WTC11 (cell line): Measurements from ENCODE around the gene TRA2A. TPM values are rescaled to one million over a fixed set of nuclear protein-coding genes. Genes with fewer than 3 reads are reported as not detected.
A peak's percentile ranks its signal among the peaks of the same experiment; 100 is the strongest.

ENCODE experiments used
- ATAC-seq: fragments of 200-7000 bp; cut with Tn5 transposase; 2 replicates; pipeline ENCODE4 v1.10.0; 2021; ENCODE audit warnings: mild to moderate bottlenecking, moderate library complexity
- CTCF ChIA-PET: fragments of 300-600 bp; sonication (Branson Sonifier 250); formaldehyde crosslinking; loops from one replicate; lab custom pipeline; 2021; ENCODE audit warnings: antibody characterized with exemption; lab: Charles Lee
- POLR2A ChIA-PET: fragments of 350-600 bp; sonication (Branson Sonifier 250); formaldehyde crosslinking; loops from one replicate; lab custom pipeline; 2021; ENCODE audit warnings: antibody characterized with exemption; lab: Charles Lee
- DNase-seq: peaks from one replicate; pipeline ENCODE4 v3.0.0; 2021; ENCODE audit warnings: low spot score
- H3K27ac Mint-ChIP-seq: 2 replicates; pipeline ENCODE4 v1.8.0; 2021; ENCODE audit warnings: mixed read lengths
- H3K27me3 Mint-ChIP-seq: 2 replicates; pipeline ENCODE4 v1.8.0; 2021; ENCODE audit warnings: low read depth, mild to moderate bottlenecking, moderate library complexity, mixed read lengths
- H3K36me3 Mint-ChIP-seq: 2 replicates; pipeline ENCODE4 v1.8.0; 2021; ENCODE audit warnings: mixed read lengths
- H3K4me1 Mint-ChIP-seq: 2 replicates; pipeline ENCODE4 v1.8.0; 2022; ENCODE audit warnings: mixed read lengths
- H3K4me3 Mint-ChIP-seq: 2 replicates; pipeline ENCODE4 v1.8.0; 2021; ENCODE audit warnings: mild to moderate bottlenecking, moderate library complexity, mixed read lengths
- H3K9me3 Mint-ChIP-seq: 2 replicates; pipeline ENCODE4 v1.8.0; 2021; ENCODE audit warnings: mixed read lengths
- ATF3 ChIP-seq: sonication (generic); formaldehyde crosslinking; conservative IDR thresholded peaks from 2 replicates; pipeline ENCODE4 v1.8.1; 2022; ENCODE audit warnings: mild to moderate bottlenecking, missing genetic modification reagents
- CREB1 ChIP-seq: sonication (generic); formaldehyde crosslinking; IDR thresholded peaks from 2 replicates; pipeline ENCODE4 v1.8.0; 2023; ENCODE audit warnings: mild to moderate bottlenecking, missing genetic modification reagents
- ELF4 ChIP-seq: sonication (generic); formaldehyde crosslinking; IDR thresholded peaks from 2 replicates; pipeline ENCODE4 v1.8.1; 2022; ENCODE audit warnings: low read depth, mild to moderate bottlenecking, moderate library complexity, missing genetic modification reagents
- EMX1 ChIP-seq: fragments of 250-450 bp; sonication (Bioruptor Pico); IDR thresholded peaks from 2 replicates; pipeline ENCODE4 v1.8.0; 2021; ENCODE audit warnings: mild to moderate bottlenecking
- MXD4 ChIP-seq: fragments of 250-450 bp; sonication (Bioruptor Pico); IDR thresholded peaks from 2 replicates; pipeline ENCODE4 v1.8.0; 2021; ENCODE audit warnings: mild to moderate bottlenecking, moderate library complexity, borderline replicate concordance
- NFATC4 ChIP-seq: fragments of 250-450 bp; sonication (Bioruptor Pico); IDR thresholded peaks from 2 replicates; pipeline ENCODE4 v1.9.0; 2021; ENCODE audit warnings: mild to moderate bottlenecking
- NFYB ChIP-seq: sonication (generic); formaldehyde crosslinking; conservative IDR thresholded peaks from 2 replicates; pipeline ENCODE4 v1.8.0; 2022; ENCODE audit warnings: low read depth, missing genetic modification reagents
- STAT6 ChIP-seq: sonication (generic); formaldehyde crosslinking; conservative IDR thresholded peaks from 2 replicates; pipeline ENCODE4 v1.8.1; 2023; ENCODE audit warnings: mild to moderate bottlenecking, low read depth, missing genetic modification reagents, moderate library complexity
- USF1 ChIP-seq: sonication (generic); formaldehyde crosslinking; IDR thresholded peaks from 2 replicates; pipeline ENCODE4 v1.8.0; 2022; ENCODE audit warnings: mild to moderate bottlenecking, missing genetic modification reagents
- ZNF317 ChIP-seq: sonication (generic); formaldehyde crosslinking; IDR thresholded peaks from 2 replicates; pipeline ENCODE4 v1.8.1; 2023; ENCODE audit warnings: low read depth, mild to moderate bottlenecking, moderate library complexity, missing genetic modification reagents, borderline replicate concordance
- total RNA-seq: library from RNA; stranded (reverse); gene quantifications from 3 replicates; pipeline ENCODE4 v1.2.3, GENCODE V29; 2021
- TF ChIP-seq, protein P1 (sequence below): fragments of 200-600 bp; IDR thresholded peaks from 2 replicates; pipeline ENCODE4 v1.8.0; 2022; ENCODE audit warnings: antibody characterized with exemption
- TF ChIP-seq, protein P2 (sequence below): sonication (generic); formaldehyde crosslinking; IDR thresholded peaks from 2 replicates; pipeline ENCODE4 v1.8.0; 2023; ENCODE audit warnings: missing genetic modification reagents, mild to moderate bottlenecking, borderline replicate concordance
- TF ChIP-seq, protein P3 (sequence below): sonication (generic); formaldehyde crosslinking; IDR thresholded peaks from 2 replicates; pipeline ENCODE4 v1.8.1; 2022; ENCODE audit warnings: low read depth, missing genetic modification reagents, borderline replicate concordance

The TRA2A gene
- total RNA-seq, 1 experiment from 2014 or later, result 110 TPM

- TF ChIP-seq NFYB (CRISPR knock-in tag) (no peak), MXD4 (CRISPR knock-in tag) (no peak), ELF4 (CRISPR knock-in tag) (no peak)
Measured at GRCh38 chr7:23524473-23524872, 7.3 kb downstream of the TRA2A start (continued).

- ATAC-seq, result no peak
- no peak for DNase-seq
- TF ChIP-seq NFATC4 (CRISPR knock-in tag) (no peak), CREB1 (CRISPR knock-in tag) (no peak)
- Mint-ChIP-seq H3K4me3 (no peak overlapping the region), H3K4me1 (peaks cover 54% of the 10 kb centered on the region), H3K27ac (no peak overlapping the region; the same call in 1 of the 2 replicates), H3K36me3 (peaks cover 38% of the 10 kb centered on the region), H3K27me3 (no peaks in the 10 kb centered on the region), H3K9me3 (no peaks in the 10 kb centered on the region)
- ChIA-PET POLR2A (interaction anchor here (0.5 kb wide), 1 partner anchor 176 kb away, joined by 3 read pairs; no protein-coding TSS in a partner anchor), CTCF (interaction anchor here (1.1 to 1.3 kb wide), 2 partner anchors 165 to 251 kb away, joined by 3 to 4 read pairs; no protein-coding TSS in a partner anchor)
Measured at GRCh38 chr7:23523486-23524075, 8.2 kb downstream of the TRA2A start.

GRCh38 chr7:23520582-23520981 is 11.2 kb downstream of the TRA2A start:
- DNase-seq (peak; percentile 34), ATAC-seq (no peak)
- TF ChIP-seq ATF3 (CRISPR knock-in tag), result no peak
- H3K27me3 Mint-ChIP-seq, result no peaks in the 10 kb centered on the region
- H3K9me3 Mint-ChIP-seq, result peaks cover 5% of the 10 kb centered on the region
- H3K27ac Mint-ChIP-seq, result no peak overlapping the region
- no peak overlapping the region for H3K4me3 Mint-ChIP-seq
- peaks cover 30% of the 10 kb centered on the region for H3K4me1 Mint-ChIP-seq
- CTCF ChIA-PET, result interaction anchor here (0.6 to 1.5 kb wide), 12 partner anchors 8 to 341 kb away, joined by 3 to 7 read pairs (median 4); no protein-coding TSS in a partner anchor
- POLR2A ChIA-PET, result interaction anchor here (1.0 kb wide), 1 partner anchor 51 kb away, joined by 3 read pairs; the partner anchor contains the start of gene IGF2BP3
- peaks cover 68% of the 10 kb centered on the region for H3K36me3 Mint-ChIP-seq

GRCh38 chr7:23514755-23515154 is 17.0 kb downstream of the TRA2A start:
- Mint-ChIP-seq H3K4me1 (peaks cover 6% of the 10 kb centered on the region; the same call in 1 of the 2 replicates), H3K27ac (peak overlapping the region; percentile 91), H3K27me3 (no peaks in the 10 kb centered on the region), H3K36me3 (peaks cover 91% of the 10 kb centered on the region), H3K9me3 (peaks cover 5% of the 10 kb centered on the region), H3K4me3 (no peak overlapping the region)
- DNase-seq, result no peak
- ChIA-PET POLR2A (interaction anchor here (0.7 kb wide), 1 partner anchor 1751 kb away, joined by 5 read pairs; no protein-coding TSS in a partner anchor), CTCF (no interaction called here)
- ATAC-seq, result no peak
- TF ChIP-seq USF1 (CRISPR knock-in tag), result no peak
- TF ChIP-seq EMX1 (CRISPR knock-in tag), result no peak
- TF ChIP-seq STAT6 (CRISPR knock-in tag), result no peak
- TF ChIP-seq NFYB (CRISPR knock-in tag), result no peak
- no peak for TF ChIP-seq ZNF317 (CRISPR knock-in tag)
- TF ChIP-seq, protein P1, sequence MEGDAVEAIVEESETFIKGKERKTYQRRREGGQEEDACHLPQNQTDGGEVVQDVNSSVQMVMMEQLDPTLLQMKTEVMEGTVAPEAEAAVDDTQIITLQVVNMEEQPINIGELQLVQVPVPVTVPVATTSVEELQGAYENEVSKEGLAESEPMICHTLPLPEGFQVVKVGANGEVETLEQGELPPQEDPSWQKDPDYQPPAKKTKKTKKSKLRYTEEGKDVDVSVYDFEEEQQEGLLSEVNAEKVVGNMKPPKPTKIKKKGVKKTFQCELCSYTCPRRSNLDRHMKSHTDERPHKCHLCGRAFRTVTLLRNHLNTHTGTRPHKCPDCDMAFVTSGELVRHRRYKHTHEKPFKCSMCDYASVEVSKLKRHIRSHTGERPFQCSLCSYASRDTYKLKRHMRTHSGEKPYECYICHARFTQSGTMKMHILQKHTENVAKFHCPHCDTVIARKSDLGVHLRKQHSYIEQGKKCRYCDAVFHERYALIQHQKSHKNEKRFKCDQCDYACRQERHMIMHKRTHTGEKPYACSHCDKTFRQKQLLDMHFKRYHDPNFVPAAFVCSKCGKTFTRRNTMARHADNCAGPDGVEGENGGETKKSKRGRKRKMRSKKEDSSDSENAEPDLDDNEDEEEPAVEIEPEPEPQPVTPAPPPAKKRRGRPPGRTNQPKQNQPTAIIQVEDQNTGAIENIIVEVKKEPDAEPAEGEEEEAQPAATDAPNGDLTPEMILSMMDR, result no peak
- TF ChIP-seq, protein P2, sequence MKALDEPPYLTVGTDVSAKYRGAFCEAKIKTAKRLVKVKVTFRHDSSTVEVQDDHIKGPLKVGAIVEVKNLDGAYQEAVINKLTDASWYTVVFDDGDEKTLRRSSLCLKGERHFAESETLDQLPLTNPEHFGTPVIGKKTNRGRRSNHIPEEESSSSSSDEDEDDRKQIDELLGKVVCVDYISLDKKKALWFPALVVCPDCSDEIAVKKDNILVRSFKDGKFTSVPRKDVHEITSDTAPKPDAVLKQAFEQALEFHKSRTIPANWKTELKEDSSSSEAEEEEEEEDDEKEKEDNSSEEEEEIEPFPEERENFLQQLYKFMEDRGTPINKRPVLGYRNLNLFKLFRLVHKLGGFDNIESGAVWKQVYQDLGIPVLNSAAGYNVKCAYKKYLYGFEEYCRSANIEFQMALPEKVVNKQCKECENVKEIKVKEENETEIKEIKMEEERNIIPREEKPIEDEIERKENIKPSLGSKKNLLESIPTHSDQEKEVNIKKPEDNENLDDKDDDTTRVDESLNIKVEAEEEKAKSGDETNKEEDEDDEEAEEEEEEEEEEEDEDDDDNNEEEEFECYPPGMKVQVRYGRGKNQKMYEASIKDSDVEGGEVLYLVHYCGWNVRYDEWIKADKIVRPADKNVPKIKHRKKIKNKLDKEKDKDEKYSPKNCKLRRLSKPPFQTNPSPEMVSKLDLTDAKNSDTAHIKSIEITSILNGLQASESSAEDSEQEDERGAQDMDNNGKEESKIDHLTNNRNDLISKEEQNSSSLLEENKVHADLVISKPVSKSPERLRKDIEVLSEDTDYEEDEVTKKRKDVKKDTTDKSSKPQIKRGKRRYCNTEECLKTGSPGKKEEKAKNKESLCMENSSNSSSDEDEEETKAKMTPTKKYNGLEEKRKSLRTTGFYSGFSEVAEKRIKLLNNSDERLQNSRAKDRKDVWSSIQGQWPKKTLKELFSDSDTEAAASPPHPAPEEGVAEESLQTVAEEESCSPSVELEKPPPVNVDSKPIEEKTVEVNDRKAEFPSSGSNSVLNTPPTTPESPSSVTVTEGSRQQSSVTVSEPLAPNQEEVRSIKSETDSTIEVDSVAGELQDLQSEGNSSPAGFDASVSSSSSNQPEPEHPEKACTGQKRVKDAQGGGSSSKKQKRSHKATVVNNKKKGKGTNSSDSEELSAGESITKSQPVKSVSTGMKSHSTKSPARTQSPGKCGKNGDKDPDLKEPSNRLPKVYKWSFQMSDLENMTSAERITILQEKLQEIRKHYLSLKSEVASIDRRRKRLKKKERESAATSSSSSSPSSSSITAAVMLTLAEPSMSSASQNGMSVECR (CRISPR knock-in tag), result no peak
- TF ChIP-seq, protein P3, sequence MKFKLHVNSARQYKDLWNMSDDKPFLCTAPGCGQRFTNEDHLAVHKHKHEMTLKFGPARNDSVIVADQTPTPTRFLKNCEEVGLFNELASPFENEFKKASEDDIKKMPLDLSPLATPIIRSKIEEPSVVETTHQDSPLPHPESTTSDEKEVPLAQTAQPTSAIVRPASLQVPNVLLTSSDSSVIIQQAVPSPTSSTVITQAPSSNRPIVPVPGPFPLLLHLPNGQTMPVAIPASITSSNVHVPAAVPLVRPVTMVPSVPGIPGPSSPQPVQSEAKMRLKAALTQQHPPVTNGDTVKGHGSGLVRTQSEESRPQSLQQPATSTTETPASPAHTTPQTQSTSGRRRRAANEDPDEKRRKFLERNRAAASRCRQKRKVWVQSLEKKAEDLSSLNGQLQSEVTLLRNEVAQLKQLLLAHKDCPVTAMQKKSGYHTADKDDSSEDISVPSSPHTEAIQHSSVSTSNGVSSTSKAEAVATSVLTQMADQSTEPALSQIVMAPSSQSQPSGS (CRISPR knock-in tag), result no peak
